GM18870 (cell line): ENCODE results near the gene FBXL5.

ENCODE experiments used
- ATAC-seq: cut with Tn5 transposase; IDR thresholded peaks from one replicate; pipeline ENCODE4 v1.9.1; 2021; ENCODE audit warnings: moderate library complexity; ENCODE audit not compliant: unreplicated experiment

The FBXL5 gene

GRCh38 chr4:15677507-15677988 lies 22.4 kb upstream of the FBXL5 start:
- ATAC-seq = no peak

GRCh38 chr4:15676899-15677298 lies 21.7 kb upstream of the FBXL5 start:
- ATAC-seq = no peak

DNA sequence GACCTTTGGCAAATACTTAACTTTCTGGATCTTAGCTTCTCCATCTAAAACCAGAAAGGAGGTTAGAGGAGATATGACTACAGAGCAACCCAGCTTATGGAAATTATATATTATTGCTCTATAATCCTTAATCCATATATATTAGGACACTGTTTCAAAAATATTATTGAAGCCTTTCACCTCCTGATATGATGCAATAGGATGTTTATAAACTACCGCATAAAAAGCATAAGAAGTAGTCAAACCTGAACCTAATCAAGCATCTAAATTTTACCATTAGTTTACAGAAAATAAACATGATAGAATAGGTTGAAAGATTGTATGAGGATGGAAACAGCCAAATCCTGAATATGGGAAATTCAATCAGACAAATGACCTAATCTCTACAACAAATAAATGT lies 20.9 kb upstream of the FBXL5 start:
- ATAC-seq = no peak

- no peak for ATAC-seq
Observed at GRCh38 chr4:15675356-15675755, 20.2 kb upstream of the FBXL5 start.

- no peak for ATAC-seq
Observed at GRCh38 chr4:15674926-15675325, 19.8 kb upstream of the FBXL5 start.

DNA sequence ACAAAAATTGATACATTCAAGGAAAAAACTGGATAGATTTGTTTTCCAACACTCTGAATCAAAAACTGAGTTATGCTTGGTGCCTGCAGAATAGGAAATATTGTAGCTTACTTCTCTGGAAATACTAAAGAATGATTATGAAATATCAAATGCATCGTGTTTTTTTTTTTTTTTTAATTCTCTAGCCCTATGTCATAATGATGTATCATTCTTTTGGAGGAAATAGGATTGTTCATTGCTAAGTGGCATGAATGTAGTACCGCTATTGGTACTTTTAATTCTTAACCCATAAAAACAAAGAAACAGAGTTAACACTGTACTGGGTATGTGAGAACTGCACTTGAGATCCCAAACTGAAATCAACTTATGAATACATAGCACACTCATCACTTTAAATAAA lies 18.9 kb upstream of the FBXL5 start:
- ATAC-seq = no peak

GRCh38 chr4:15673337-15673736 lies 18.2 kb upstream of the FBXL5 start:
- no peak for ATAC-seq

DNA sequence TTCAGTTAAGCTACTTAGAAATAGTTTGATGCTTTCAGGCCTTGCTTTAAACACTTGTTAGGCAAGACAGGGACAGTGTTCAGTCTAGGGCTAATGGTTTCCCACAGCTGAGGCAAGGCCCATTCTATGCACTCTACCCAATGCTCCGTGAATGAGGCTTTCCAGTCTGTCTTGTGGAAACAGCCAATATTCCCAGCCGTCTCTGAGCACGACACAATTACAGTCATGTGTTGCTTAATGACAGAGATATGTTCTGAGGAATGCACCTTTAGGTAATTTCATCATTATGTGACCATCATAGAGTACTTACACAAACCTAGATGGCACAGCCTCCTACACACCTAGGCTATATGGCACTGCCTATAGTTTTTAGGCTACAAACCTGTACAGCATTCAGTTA lies 16.9 kb upstream of the FBXL5 start:
- ATAC-seq = no peak

- no peak for ATAC-seq
Observed at GRCh38 chr4:15670576-15670975, 15.4 kb upstream of the FBXL5 start.

- ATAC-seq = no peak
Observed at GRCh38 chr4:15668566-15669435, 13.6 kb upstream of the FBXL5 start.

GRCh38 chr4:15667006-15667405 lies 11.8 kb upstream of the FBXL5 start:
- no peak for ATAC-seq

- no peak for ATAC-seq
Observed at GRCh38 chr4:15665753-15666365, 10.7 kb upstream of the FBXL5 start.

GRCh38 chr4:15659768-15660570 lies 4.8 kb upstream of the FBXL5 start:
- ATAC-seq = no peak

DNA sequence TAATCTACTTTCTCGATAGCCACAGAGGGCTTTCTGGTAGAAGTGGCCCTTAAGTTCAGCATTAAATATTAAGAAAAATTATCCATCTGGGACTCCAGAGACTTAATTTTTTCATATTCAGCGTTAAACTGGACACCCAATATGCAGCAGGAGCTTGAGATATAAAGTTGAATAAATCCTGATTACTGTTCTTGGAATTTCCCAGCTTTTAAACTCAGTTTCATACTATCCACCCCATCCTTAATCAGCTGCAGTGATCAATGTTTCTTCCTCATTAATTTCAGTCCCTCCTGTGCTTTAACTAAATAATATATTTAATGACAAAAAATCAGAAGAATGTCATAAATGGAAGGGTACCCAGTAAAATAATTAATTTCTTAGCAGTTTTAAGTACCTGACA lies 3.6 kb upstream of the FBXL5 start:
- ATAC-seq = no peak

- ATAC-seq = no peak
Observed at GRCh38 chr4:15658136-15658770, 3.1 kb upstream of the FBXL5 start.

DNA sequence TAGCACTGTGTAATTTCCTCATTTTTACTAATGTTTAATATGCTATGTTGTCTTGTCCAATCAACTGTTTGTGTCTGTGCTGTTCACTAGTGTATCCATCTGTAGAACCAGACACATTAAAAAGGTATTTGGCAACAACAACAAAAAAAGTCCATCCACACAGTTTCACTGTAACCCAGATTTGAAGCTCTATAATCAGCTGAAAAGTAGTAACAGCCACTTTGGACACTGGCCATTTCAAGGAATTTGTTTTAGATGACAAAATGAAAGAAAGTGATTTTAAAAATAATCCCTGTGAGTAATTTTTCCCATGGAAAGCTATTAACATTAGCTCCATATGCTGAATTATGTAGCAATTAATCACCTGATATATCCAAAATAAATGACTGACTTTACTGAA lies 2.2 kb upstream of the FBXL5 start:
- ATAC-seq = no peak

DNA sequence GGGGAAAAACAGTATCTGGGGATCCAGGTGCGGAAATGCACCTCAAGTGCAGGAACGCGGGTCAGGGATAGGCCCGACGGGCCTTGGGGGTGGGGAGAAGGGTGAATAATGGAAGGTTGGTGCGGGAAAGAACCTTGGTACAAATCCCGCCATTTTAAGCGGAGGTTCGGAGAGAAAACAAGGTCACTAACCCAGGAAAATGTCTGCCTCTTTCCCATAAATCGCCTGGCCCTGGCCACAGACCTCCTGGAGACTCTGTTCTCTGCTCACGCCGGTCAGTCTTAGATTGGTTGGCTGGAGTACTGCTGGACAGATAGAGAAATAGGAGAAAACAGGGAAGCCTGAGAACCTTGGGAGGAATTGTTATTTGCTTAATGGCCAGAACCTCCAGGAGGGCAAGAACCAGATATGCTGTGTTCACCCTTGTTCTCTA lies 897 bp upstream of the FBXL5 start:
- ATAC-seq = no peak

DNA sequence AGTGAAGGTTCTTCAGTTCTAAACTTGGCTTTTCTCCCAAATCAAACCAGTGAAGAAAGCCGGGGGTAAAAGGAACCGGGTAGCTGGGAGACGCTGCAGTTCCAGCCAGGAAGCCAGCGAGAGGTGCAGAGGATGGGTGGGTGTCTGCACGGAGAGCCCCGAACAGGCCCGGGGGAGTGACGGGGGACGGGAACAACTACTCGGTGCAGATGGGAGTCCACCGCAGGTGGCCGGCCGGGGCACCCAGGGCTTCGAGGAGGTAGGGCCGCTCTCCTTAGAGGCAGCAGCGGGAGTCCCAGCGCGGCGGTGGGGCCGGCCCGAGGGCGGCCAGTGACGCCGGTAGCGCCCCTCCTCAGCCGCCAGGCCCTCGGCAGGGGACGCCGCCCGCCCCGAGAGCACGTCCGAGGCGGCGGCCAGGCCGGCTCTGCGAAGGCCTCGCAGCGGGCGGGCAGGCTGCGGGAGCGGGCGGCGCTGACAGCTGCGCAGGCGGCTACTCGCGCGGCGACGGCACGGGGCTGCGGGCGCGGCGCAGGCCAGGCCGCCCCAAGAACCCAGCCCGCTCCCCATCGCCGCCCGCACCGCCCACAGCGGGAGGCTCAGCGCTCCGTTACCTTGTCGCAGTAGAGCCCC lies 449 bp downstream of the FBXL5 start:
- ATAC-seq = peak; percentile 33

DNA sequence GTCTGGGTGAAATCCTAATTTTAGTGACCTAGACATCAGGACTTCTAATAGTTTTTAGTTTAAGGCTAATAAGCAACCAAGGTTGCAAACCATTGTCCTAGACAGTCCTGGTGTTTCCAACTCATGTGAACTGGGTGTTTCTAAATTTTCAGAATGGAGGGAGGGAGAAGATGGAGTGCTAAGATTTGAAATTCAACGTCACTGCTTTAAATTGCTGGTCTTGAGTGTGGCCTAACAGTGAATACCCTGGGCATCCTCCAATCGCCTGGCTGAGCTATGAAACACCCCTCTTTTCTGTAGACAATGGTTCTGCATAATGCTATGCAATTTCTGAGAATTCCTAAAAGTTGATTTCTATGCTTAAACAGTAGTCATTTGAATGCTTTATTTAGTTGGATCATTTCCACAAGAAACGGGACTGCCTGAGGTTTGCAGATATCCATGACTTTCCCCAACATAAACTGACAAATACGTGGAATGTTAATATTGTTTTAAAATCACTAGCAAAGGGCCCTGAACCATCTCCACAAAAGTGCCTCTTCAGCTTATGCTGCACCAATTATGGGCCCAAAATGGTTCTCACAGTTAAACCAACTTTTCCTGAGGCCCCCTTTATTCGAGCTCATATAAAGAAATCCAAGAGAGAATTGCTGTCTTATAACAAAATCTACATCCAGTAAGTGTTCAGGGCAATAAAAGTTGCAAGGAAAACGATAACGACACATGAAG lies 1.1 kb downstream of the FBXL5 start:
- peak; percentile 29 for ATAC-seq

DNA sequence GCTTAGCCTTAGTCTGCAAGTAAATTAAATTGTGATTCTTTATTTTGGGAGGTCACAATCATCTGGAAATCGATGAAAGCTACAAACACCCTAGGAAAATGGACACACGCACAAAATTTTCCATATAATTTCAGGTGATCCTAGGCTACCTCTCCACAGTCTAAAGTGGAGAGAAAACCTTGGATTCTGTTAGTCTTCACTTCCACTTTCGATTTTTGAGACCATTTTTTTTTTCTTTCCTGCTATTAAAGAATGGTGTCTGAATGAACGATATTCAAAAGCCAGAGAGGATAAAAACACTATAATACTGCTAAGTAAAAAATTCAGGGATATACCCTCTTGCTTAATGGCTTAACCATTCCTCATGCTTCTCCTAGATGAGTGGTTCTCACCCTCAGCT lies 1.7 kb downstream of the FBXL5 start:
- ATAC-seq = no peak
